Left ventricle myocardium inferior (tissue), 1 donor: ENCODE results near the gene RET. TPM values are rescaled to one million over a fixed set of nuclear protein-coding genes. Genes with fewer than 3 reads are reported as not detected.
A peak's percentile ranks its signal among the peaks of the same experiment; 100 is the strongest.

ENCODE experiments used
- DNase-seq: peaks from one replicate; pipeline ENCODE4 v3.0.0-alpha.2; 2020
- H3K27ac ChIP-seq: fragments of 200-600 bp; replicated peaks from 2 replicates; pipeline ENCODE4 v1.8.0; 2021
- H3K27me3 ChIP-seq: fragments of 200-600 bp; 2 replicates; pipeline ENCODE4 v1.8.0; 2021; ENCODE audit warnings: low read depth
- H3K36me3 ChIP-seq: fragments of 200-600 bp; 2 replicates; pipeline ENCODE4 v1.8.0; 2021
- H3K4me1 ChIP-seq: fragments of 200-600 bp; 2 replicates; pipeline ENCODE4 v1.8.0; 2021
- H3K4me3 ChIP-seq: fragments of 200-600 bp; 2 replicates; pipeline ENCODE4 v1.8.0; 2021; ENCODE audit warnings: mild to moderate bottlenecking, moderate library complexity
- H3K9me3 ChIP-seq: fragments of 200-600 bp; replicated peaks from 2 replicates; pipeline ENCODE4 v1.8.0; 2021
- CTCF ChIP-seq: fragments of 200-600 bp; IDR thresholded peaks from 2 replicates; pipeline ENCODE4 v1.8.0; 2021; ENCODE audit warnings: antibody characterized with exemption, mild to moderate bottlenecking, borderline replicate concordance
- intact Hi-C: fragments of 100-400 bp; cut with micrococcal nuclease; formaldehyde crosslinking; loops from one replicate; pipeline ENCODE4 v1.11.0; 2022
- total RNA-seq: library from RNA; stranded (reverse); fragmentation: NEBNext Ultra II Directional; extraction: Animal tissue kit (Norgen Biotek cat#: 25700); gene quantifications from one replicate; pipeline ENCODE4 v1.2.1, GENCODE V29; 2021
- donor health status: DM: no; HTN: yes; CAD: no; lungs with severe emphysema.

The RET gene
- total RNA-seq, 1 donor from 2014 or later, result 0.60 TPM

GRCh38 chr10:43046288-43046991 is 30.4 kb upstream of the RET start:
- H3K27me3 ChIP-seq, result peaks cover 26% of the 10 kb centered on the region
- intact Hi-C loops, result no loop called here
- peak; percentile 5 for DNase-seq
- H3K27ac ChIP-seq, result no peak overlapping the region
- no peaks in the 10 kb centered on the region for H3K9me3 ChIP-seq
- H3K4me1 ChIP-seq, result no peaks in the 10 kb centered on the region
- H3K36me3 ChIP-seq, result no peaks in the 10 kb centered on the region
- H3K4me3 ChIP-seq, result no peak overlapping the region
- TF ChIP-seq CTCF, result no peak

GRCh38 chr10:43047288-43047970 is 29.4 kb upstream of the RET start:
- H3K27me3 ChIP-seq, result peaks cover 26% of the 10 kb centered on the region
- DNase-seq, result peak; percentile 2

GRCh38 chr10:43048301-43049051 is 28.4 kb upstream of the RET start:
- no peak for TF ChIP-seq CTCF
- no peaks in the 10 kb centered on the region for H3K4me1 ChIP-seq
- no peaks in the 10 kb centered on the region for H3K9me3 ChIP-seq
- no peaks in the 10 kb centered on the region for H3K36me3 ChIP-seq
- H3K4me3 ChIP-seq, result no peak overlapping the region
- peaks cover 26% of the 10 kb centered on the region for H3K27me3 ChIP-seq
- intact Hi-C loops, result no loop called here
- H3K27ac ChIP-seq, result no peak overlapping the region
- DNase-seq, result peak; percentile 3

More at GRCh38 chr10:43047288-43047970, 29.4 kb upstream of the RET start:
- Histone ChIP-seq H3K4me3 (no peak overlapping the region), H3K4me1 (no peaks in the 10 kb centered on the region), H3K27ac (no peak overlapping the region), H3K9me3 (no peaks in the 10 kb centered on the region), H3K36me3 (no peaks in the 10 kb centered on the region)
- intact Hi-C loops, result no loop called here
- no peak for TF ChIP-seq CTCF

GRCh38 chr10:43049081-43049551 is 27.8 kb upstream of the RET start:
- no peak overlapping the region for H3K27ac ChIP-seq
- peak; percentile 6 for DNase-seq
- H3K4me1 ChIP-seq, result no peaks in the 10 kb centered on the region
- intact Hi-C loops, result no loop called here
- H3K9me3 ChIP-seq, result no peaks in the 10 kb centered on the region
- no peak overlapping the region for H3K4me3 ChIP-seq
- peaks cover 26% of the 10 kb centered on the region for H3K27me3 ChIP-seq
- no peak for TF ChIP-seq CTCF
- no peaks in the 10 kb centered on the region for H3K36me3 ChIP-seq

GRCh38 chr10:43050011-43050410 is 26.9 kb upstream of the RET start:
- no peak overlapping the region for H3K27ac ChIP-seq
- no peaks in the 10 kb centered on the region for H3K4me1 ChIP-seq
- no peaks in the 10 kb centered on the region for H3K36me3 ChIP-seq
- intact Hi-C loops, result no loop called here
- H3K9me3 ChIP-seq, result no peaks in the 10 kb centered on the region
- H3K4me3 ChIP-seq, result no peak overlapping the region
- H3K27me3 ChIP-seq, result peaks cover 26% of the 10 kb centered on the region
- no peak for DNase-seq
- no peak for TF ChIP-seq CTCF
